Tibial nerve (tissue), 4 donors: ENCODE results near the gene KAT6B. TPM values are rescaled to one million over a fixed set of nuclear protein-coding genes. Genes with fewer than 3 reads are reported as not detected.

Experiments used
- DNase-seq, 2 donors: peaks; one replicate each; pipeline ENCODE4 v3.0.0-alpha.2; 2019; ENCODE audit warnings: low spot score in 2 of 2
- H3K27ac ChIP-seq, 4 donors: fragments of 200-600 bp; sonication (generic) in 3 of 4; one replicate each; pipeline ENCODE4 v1.5.1; 2017 to 2019; ENCODE audit warnings: mild to moderate bottlenecking in 1 of 4
- H3K27me3 ChIP-seq, 2 donors: fragments of 200-600 bp; sonication (generic) in 1 of 2; one replicate each; pipeline versions ENCODE4 v1.5.1 to v1.6.0; 2017 to 2019
- H3K36me3 ChIP-seq, 3 donors: fragments of 200-600 bp; sonication (generic); one replicate each; pipeline ENCODE4 v1.5.1; 2018 to 2019
- H3K4me1 ChIP-seq, 4 donors: fragments of 200-600 bp; sonication (generic) in 3 of 4; one replicate each; pipeline ENCODE4 v1.5.1; 2017 to 2019
- H3K4me3 ChIP-seq, 4 donors: fragments of 200-600 bp; sonication (generic) in 3 of 4; one replicate each; pipeline ENCODE4 v1.5.1; 2017 to 2019; ENCODE audit warnings: mild to moderate bottlenecking in 1 of 4, moderate library complexity in 1 of 4
- H3K9me3 ChIP-seq, 4 donors: fragments of 200-600 bp; sonication (generic) in 3 of 4; one replicate each; pipeline ENCODE4 v1.5.1; 2017 to 2019
- CTCF ChIP-seq, 5 experiments: fragments of 200-600 bp in 3 of 5; fragments of 450-650 bp in 2 of 5; sonication (generic) in 3 of 5; IDR thresholded peaks; one replicate each; pipeline ENCODE4 v1.5.1; 2016 to 2019; ENCODE audit warnings: antibody characterized with exemption in 5 of 5, mild to moderate bottlenecking in 3 of 5, moderate library complexity in 2 of 5
- EP300 ChIP-seq, 2 donors: sonication (generic); formaldehyde crosslinking; IDR thresholded peaks; one replicate each; pipeline ENCODE4 v1.6.1; 2017; ENCODE audit warnings: antibody characterized with exemption in 2 of 2, mild to moderate bottlenecking in 1 of 2
- POLR2A ChIP-seq, 2 donors: fragments of 450-650 bp; IDR thresholded peaks; one replicate each; pipeline ENCODE4 v1.6.1; 2017; ENCODE audit warnings: antibody characterized with exemption in 2 of 2, mild to moderate bottlenecking in 2 of 2, moderate library complexity in 2 of 2
- WGBS, 2 donors: methylation state at CpG; one replicate each; pipeline ENCODE4 v1.1.5; 2018; 5-methylcytosine and 5-hydroxymethylcytosine counted together
- total RNA-seq, 4 donors: library from RNA; depleted of rRNA; stranded (reverse); fragments of >200 nt; gene quantifications; one replicate each; pipeline ENCODE4 v1.1.0, GENCODE V29; 2016

KAT6B gene
- total RNA-seq, 4 donors from 2014 or later, result 42.3 to 59.7 (median 45.6) TPM

GRCh38 chr10:75070961-75071428 is 244.6 kb downstream of the KAT6B start:
- 57 to 58% methylated on average over 7 of the region's 7 CpGs for WGBS, 2 donors
- Histone ChIP-seq H3K4me1 (no peaks in the 10 kb centered on the region), H3K4me3 (no peak overlapping the region), H3K27ac (no peak overlapping the region), H3K27me3 (no peaks in the 10 kb centered on the region), H3K36me3 (no peaks in the 10 kb centered on the region), H3K9me3 (no peaks in the 10 kb centered on the region)
- TF ChIP-seq EP300 (IDR thresholded peaks at IDR 0.05), result no peak
- TF ChIP-seq POLR2A (IDR thresholded peaks at IDR 0.05), result no peak
- TF ChIP-seq CTCF (IDR thresholded peaks at IDR 0.05), result no peak
- DNase-seq, result no peak

GRCh38 chr10:75071756-75072155 is 245.4 kb downstream of the KAT6B start:
- no peak for DNase-seq
- no peaks in the 10 kb centered on the region for H3K36me3 ChIP-seq
- WGBS, 2 donors, result 96% methylated on average over 14 of the region's 14 CpGs
- H3K4me3 ChIP-seq, result no peak overlapping the region
- no peaks in the 10 kb centered on the region for H3K4me1 ChIP-seq
- no peaks in the 10 kb centered on the region for H3K9me3 ChIP-seq
- no peaks in the 10 kb centered on the region for H3K27me3 ChIP-seq
- TF ChIP-seq POLR2A (IDR thresholded peaks at IDR 0.05) (no peak), CTCF (IDR thresholded peaks at IDR 0.05) (no peak), EP300 (IDR thresholded peaks at IDR 0.05) (no peak)
- no peak overlapping the region for H3K27ac ChIP-seq

GRCh38 chr10:75072727-75073126 is 246.3 kb downstream of the KAT6B start:
- Histone ChIP-seq H3K27me3 (no peaks in the 10 kb centered on the region), H3K27ac (no peak overlapping the region), H3K9me3 (no peaks in the 10 kb centered on the region), H3K4me3 (no peak overlapping the region), H3K4me1 (no peaks in the 10 kb centered on the region), H3K36me3 (no peaks in the 10 kb centered on the region)
- DNase-seq, result no peak
- TF ChIP-seq CTCF (IDR thresholded peaks at IDR 0.05), result no peak
- TF ChIP-seq POLR2A (IDR thresholded peaks at IDR 0.05), result no peak
- TF ChIP-seq EP300 (IDR thresholded peaks at IDR 0.05), result no peak
- 78 to 92% methylated on average over 14 of the region's 14 CpGs for WGBS, 2 donors

GRCh38 chr10:75073442-75073841 is 247.0 kb downstream of the KAT6B start:
- WGBS, 2 donors, result 91 to 99% methylated on average over 10 to 13 of the region's 17 CpGs
- H3K4me3 ChIP-seq, result no peak overlapping the region
- no peaks in the 10 kb centered on the region for H3K27me3 ChIP-seq
- no peak for TF ChIP-seq CTCF (IDR thresholded peaks at IDR 0.05)
- no peak for DNase-seq
- no peaks in the 10 kb centered on the region for H3K9me3 ChIP-seq
- H3K36me3 ChIP-seq, result no peaks in the 10 kb centered on the region
- no peak overlapping the region for H3K27ac ChIP-seq
- H3K4me1 ChIP-seq, result no peaks in the 10 kb centered on the region

GRCh38 chr10:75074711-75075445 is 248.5 kb downstream of the KAT6B start:
- no peaks in the 10 kb centered on the region for H3K9me3 ChIP-seq
- H3K4me1 ChIP-seq, result no peaks in the 10 kb centered on the region
- no peak overlapping the region for H3K27ac ChIP-seq
- no peak overlapping the region for H3K4me3 ChIP-seq
- no peaks in the 10 kb centered on the region for H3K27me3 ChIP-seq
- 49 to 73% methylated on average over 2 of the region's 2 CpGs for WGBS, 2 donors
- H3K36me3 ChIP-seq, result no peaks in the 10 kb centered on the region
- TF ChIP-seq CTCF (IDR thresholded peaks at IDR 0.05) (no peak), POLR2A (IDR thresholded peaks at IDR 0.05) (no peak), EP300 (IDR thresholded peaks at IDR 0.05) (no peak)
- DNase-seq, result no peak
